HG03565 (cell line): ENCODE results near the gene CELSR2.

Experiments
- ATAC-seq: cut with Tn5 transposase; IDR thresholded peaks from one replicate; pipeline ENCODE4 v1.9.1; 2021; ENCODE audit warnings: mild to moderate bottlenecking, moderate library complexity; ENCODE audit not compliant: unreplicated experiment

The CELSR2 gene

DNA sequence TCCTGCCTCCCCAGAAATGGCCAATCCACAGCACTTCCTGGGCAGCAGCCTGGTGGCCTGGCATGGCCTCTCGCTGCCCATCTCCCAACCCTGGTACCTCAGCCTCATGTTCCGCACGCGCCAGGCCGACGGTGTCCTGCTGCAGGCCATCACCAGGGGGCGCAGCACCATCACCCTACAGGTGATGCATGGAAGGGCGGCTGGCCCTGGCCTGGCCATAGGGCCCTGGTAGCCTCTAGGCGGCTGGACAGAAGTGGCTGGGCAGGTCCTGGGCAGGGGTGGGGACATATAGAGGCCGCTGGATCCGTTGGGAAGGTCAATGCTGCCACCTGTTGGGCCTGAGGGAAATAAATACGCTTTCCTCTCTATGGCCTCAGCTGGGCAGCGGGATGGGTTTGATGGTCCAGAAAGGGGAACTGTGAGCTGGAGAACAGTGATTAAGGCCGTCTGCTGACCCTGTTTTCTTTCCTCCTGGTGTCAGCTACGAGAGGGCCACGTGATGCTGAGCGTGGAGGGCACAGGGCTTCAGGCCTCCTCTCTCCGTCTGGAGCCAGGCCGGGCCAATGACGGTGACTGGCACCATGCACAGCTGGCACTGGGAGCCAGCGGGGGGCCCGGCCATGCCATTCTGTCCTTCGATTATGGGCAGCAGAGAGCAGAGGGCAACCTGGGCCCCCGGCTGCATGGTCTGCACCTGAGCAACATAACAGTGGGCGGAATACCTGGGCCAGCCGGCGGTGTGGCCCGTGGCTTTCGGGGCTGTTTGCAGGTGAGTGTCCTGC lies 14.4 kb downstream of the CELSR2 start:
- peak; percentile 49 for ATAC-seq

- no peak for ATAC-seq
Measured at GRCh38 chr1:109264379-109264755, 15.0 kb downstream of the CELSR2 start.

DNA sequence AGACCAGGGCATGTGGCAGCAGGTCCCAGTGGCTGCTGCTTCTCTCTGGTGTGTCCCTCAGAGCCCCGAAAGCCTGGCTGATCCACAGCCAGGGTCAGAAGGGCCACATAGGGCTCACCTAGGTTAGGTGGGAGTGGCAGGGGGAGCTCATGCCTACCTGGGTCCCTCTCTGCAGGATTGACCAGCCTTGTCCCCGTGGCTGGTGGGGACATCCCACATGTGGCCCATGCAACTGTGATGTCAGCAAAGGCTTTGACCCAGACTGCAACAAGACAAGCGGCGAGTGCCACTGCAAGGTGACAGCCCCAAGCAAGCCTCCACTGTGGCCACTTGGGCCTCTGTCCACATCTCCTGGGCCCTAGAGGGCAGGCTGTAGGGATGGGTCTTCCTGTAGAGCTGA lies 15.7 kb downstream of the CELSR2 start:
- ATAC-seq = no peak

DNA sequence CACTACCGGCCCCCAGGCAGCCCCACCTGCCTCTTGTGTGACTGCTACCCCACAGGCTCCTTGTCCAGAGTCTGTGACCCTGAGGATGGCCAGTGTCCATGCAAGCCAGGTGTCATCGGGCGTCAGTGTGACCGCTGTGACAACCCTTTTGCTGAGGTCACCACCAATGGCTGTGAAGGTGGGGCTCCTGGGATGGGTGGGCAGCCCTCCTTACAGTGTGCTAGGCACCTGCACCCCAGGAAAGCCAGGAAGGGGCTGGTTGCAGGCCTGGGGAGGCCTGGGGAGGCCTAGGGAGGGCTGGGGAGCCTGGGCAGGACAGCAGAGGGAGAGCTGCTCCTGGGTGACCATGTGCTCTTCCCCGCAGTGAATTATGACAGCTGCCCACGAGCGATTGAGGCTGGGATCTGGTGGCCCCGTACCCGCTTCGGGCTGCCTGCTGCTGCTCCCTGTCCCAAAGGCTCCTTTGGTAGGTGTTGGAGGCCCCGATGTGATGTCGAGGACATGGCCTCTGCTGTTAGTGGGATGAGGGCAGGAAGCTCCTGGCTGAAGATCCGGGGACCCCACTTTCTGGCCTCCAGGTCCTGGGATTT lies 16.5 kb downstream of the CELSR2 start:
- ATAC-seq = no peak

- no peak for ATAC-seq
Measured at GRCh38 chr1:109266965-109267364, 17.6 kb downstream of the CELSR2 start.

DNA sequence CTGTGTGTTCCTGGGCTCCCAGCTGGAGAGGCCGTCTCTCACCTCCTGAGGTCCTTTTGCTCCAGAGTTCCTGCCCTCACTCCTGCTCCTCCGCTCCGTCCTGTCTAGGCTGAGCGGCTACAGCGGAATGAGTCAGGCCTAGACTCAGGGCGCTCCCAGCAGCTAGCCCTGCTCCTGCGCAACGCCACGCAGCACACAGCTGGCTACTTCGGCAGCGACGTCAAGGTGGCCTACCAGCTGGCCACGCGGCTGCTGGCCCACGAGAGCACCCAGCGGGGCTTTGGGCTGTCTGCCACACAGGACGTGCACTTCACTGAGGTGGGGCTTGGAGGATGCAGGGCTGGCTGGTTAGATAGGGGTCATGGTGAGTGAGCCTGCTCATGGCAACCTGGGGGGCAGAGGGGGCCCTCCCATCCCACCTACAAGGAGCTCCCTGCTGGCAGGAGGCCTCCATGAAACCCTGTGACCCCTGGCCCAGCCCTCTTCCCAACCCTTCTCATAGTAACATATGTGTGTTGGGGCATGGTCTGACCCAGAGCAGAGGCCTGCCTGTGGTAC lies 18.5 kb downstream of the CELSR2 start:
- no peak for ATAC-seq

GRCh38 chr1:109268431-109269211 lies 19.3 kb downstream of the CELSR2 start:
- ATAC-seq = no peak

DNA sequence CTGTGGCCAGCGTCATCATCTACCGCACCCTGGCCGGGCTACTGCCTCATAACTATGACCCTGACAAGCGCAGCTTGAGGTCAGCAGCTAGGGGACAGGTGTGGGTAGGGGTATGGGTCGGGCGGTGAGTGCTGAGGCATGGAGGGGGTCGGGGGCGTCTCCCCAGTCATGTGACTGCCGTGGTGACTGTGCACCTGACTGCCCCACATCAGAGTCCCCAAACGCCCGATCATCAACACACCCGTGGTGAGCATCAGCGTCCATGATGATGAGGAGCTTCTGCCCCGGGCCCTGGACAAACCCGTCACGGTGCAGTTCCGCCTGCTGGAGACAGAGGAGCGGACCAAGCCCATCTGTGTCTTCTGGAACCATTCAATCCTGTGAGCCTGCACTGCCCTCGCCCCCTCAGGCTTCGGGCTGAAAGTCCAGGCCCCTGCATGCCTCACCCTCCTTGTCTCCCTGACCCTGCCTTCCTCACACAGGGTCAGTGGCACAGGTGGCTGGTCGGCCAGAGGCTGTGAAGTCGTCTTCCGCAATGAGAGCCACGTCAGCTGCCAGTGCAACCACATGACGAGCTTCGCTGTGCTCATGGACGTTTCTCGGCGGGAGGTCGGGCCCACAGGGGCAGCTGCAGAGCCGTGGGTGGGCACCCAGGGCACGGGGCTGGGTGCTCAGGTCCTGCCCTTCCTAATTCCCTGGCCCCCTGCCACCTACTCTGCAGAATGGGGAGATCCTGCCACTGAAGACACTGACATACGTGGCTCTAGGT lies 20.1 kb downstream of the CELSR2 start:
- no peak for ATAC-seq

DNA sequence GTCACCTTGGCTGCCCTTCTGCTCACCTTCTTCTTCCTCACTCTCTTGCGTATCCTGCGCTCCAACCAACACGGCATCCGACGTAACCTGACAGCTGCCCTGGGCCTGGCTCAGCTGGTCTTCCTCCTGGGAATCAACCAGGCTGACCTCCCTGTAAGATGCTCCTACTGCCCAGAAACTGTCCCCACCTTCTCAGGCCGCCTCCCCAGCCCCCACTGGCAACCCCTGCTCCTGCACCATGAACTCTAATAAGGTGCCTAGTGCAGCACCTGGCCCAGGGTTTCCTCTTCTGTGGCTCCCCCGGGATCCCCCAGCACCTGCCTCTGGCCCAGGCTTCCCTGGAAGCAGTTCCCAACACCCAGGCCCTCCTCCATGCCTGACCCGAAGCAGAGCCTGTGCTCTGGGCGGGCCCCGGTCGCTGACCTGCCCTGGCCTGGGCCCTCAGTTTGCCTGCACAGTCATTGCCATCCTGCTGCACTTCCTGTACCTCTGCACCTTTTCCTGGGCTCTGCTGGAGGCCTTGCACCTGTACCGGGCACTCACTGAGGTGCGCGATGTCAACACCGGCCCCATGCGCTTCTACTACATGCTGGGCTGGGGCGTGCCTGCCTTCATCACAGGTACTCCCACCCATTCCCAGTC lies 20.8 kb downstream of the CELSR2 start:
- ATAC-seq = no peak

- ATAC-seq = no peak
Measured at GRCh38 chr1:109270623-109271317, 21.4 kb downstream of the CELSR2 start.

GRCh38 chr1:109271458-109271857 lies 22.1 kb downstream of the CELSR2 start:
- ATAC-seq = no peak

- no peak for ATAC-seq
Measured at GRCh38 chr1:109272021-109272799, 22.9 kb downstream of the CELSR2 start.

DNA sequence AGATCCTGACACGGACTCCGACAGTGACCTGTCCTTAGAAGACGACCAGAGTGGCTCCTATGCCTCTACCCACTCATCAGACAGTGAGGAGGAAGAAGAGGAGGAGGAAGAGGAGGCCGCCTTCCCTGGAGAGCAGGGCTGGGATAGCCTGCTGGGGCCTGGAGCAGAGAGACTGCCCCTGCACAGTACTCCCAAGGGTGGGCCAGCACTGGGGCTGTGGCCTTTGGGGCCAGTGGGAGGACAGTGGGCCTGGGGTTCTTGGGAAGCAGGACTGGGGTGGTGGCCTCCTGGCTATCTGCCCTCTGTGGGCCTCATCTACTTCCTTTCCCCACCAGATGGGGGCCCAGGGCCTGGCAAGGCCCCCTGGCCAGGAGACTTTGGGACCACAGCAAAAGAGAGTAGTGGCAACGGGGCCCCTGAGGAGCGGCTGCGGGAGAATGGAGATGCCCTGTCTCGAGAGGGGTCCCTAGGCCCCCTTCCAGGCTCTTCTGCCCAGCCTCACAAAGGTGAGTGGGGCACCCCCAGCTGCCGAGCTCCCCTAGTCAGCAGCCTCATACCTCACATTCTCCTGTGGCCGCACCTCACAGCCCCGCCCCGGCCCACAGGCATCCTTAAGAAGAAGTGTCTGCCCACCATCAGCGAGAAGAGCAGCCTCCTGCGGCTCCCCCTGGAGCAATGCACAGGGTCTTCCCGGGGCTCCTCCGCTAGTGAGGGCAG lies 23.6 kb downstream of the CELSR2 start:
- no peak for ATAC-seq

GRCh38 chr1:109273570-109274288 lies 24.4 kb downstream of the CELSR2 start:
- no peak for ATAC-seq

DNA sequence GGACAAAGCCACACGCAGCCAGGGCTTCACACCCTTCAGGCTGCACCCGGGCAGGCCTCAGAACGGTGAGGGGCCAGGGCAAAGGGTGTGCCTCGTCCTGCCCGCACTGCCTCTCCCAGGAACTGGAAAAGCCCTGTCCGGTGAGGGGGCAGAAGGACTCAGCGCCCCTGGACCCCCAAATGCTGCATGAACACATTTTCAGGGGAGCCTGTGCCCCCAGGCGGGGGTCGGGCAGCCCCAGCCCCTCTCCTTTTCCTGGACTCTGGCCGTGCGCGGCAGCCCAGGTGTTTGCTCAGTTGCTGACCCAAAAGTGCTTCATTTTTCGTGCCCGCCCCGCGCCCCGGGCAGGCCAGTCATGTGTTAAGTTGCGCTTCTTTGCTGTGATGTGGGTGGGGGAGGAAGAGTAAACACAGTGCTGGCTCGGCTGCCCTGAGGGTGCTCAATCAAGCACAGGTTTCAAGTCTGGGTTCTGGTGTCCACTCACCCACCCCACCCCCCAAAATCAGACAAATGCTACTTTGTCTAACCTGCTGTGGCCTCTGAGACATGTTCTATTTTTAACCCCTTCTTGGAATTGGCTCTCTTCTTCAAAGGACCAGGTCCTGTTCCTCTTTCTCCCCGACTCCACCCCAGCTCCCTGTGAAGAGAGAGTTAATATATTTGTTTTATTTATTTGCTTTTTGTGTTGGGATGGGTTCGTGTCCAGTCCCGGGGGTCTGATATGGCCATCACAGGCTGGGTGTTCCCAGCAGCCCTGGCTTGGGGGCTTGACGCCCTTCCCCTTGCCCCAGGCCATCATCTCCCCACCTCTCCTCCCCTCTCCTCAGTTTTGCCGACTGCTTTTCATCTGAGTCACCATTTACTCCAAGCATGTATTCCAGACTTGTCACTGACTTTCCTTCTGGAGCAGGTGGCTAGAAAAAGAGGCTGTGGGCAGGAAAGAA lies 25.5 kb downstream of the CELSR2 start:
- no peak for ATAC-seq

DNA sequence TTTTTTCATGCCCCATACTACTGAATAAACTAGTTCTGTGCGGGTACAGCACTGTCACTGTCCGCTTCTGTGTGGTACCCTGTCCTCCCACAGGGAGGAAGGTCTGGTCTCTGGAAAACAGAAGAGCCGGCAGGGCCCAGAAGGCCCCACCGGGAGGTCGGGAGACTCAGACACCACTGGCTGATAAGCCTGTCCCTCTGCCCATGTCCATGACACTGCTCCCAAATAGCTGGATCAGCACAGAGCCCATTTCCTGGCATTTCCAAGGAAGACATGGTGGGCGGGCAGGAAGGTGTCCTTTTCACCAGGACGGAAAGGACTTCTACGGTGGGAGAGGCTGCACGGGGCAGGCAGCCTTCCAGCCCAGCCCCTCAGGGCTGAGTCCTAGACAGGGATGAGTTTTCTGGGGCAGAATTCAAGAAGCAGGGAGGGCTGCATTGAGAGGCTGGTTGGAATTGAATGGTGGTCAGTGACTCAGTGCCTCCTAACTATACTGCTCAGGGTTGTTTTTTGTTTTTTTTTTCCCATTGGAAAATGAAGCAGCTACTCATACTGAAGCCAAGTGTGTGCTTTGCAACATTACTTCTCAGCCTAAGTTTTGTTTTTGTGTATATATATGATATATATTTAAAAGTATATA lies 26.5 kb downstream of the CELSR2 start:
- no peak for ATAC-seq
